C4-2B (cell line): ENCODE measurements around the gene HS6ST3.

Experiments used
- H3K27ac ChIP-seq: fragments of 450-650 bp; 2 replicates; pipeline ENCODE4 v1.5.1; 2017
- ZFX ChIP-seq: fragments of 450-650 bp; IDR thresholded peaks from 2 replicates; pipeline ENCODE4 v1.6.1; 2017
- TF ChIP-seq, protein P1 (sequence below): fragments of 450-650 bp; conservative IDR thresholded peaks from 2 replicates; pipeline ENCODE4 v1.5.1; 2017; ENCODE audit warnings: mild to moderate bottlenecking

The HS6ST3 gene

GRCh38 chr13:96299235-96299634 is 209.3 kb downstream of the HS6ST3 start:
- TF ChIP-seq, protein P1, sequence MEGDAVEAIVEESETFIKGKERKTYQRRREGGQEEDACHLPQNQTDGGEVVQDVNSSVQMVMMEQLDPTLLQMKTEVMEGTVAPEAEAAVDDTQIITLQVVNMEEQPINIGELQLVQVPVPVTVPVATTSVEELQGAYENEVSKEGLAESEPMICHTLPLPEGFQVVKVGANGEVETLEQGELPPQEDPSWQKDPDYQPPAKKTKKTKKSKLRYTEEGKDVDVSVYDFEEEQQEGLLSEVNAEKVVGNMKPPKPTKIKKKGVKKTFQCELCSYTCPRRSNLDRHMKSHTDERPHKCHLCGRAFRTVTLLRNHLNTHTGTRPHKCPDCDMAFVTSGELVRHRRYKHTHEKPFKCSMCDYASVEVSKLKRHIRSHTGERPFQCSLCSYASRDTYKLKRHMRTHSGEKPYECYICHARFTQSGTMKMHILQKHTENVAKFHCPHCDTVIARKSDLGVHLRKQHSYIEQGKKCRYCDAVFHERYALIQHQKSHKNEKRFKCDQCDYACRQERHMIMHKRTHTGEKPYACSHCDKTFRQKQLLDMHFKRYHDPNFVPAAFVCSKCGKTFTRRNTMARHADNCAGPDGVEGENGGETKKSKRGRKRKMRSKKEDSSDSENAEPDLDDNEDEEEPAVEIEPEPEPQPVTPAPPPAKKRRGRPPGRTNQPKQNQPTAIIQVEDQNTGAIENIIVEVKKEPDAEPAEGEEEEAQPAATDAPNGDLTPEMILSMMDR = peak; percentile 31
- TF ChIP-seq ZFX = no peak
- H3K27ac ChIP-seq = no peak overlapping the region

DNA sequence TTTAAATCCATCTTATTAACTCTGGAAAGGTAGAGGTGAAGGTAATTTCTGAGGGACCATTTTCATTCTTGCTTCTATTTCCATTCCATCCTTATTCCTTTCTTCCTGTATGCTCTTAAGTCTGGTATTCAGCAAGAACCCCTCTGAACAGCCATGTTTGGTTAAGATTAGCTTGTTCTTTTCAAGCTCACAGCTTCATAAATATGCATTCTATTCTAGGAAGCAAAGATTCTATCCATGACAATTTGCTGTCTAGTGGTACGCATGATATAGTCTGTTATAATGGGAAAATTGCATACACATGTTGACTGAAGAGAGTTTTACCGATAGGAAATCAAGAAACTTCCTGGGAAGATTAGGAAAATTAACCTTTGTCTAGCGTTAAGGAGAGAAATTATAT is 218.7 kb downstream of the HS6ST3 start:
- no peak for TF ChIP-seq ZFX
- TF ChIP-seq, protein P1 = no peak
- H3K27ac ChIP-seq = no peak overlapping the region

- TF ChIP-seq, protein P1 = no peak
- TF ChIP-seq ZFX = no peak
- no peak overlapping the region for H3K27ac ChIP-seq
Measured at GRCh38 chr13:96314974-96315373, 225.1 kb downstream of the HS6ST3 start.

- TF ChIP-seq, protein P1 = no peak
- TF ChIP-seq ZFX = no peak
- H3K27ac ChIP-seq = no peak overlapping the region
Measured at GRCh38 chr13:96338030-96338429, 248.1 kb downstream of the HS6ST3 start.

GRCh38 chr13:96342286-96342685 is 252.4 kb downstream of the HS6ST3 start:
- TF ChIP-seq ZFX = no peak
- TF ChIP-seq, protein P1 = no peak
- H3K27ac ChIP-seq = no peak overlapping the region

GRCh38 chr13:96342852-96343465 is 253.1 kb downstream of the HS6ST3 start:
- no peak for TF ChIP-seq ZFX
- TF ChIP-seq, protein P1 = no peak
- no peak overlapping the region for H3K27ac ChIP-seq

GRCh38 chr13:96346921-96347320 is 257.0 kb downstream of the HS6ST3 start:
- no peak overlapping the region for H3K27ac ChIP-seq
- TF ChIP-seq ZFX = no peak
- TF ChIP-seq, protein P1 = no peak
